Fibroblast of upper back skin (primary cell): ENCODE results near the gene NECTIN2.
"Not testable (repeated sequence)": the region's sequence is repeated elsewhere in the genome, so short reads cannot be mapped to it uniquely, and the experiment has no call there.

Source experiments
- DNase-seq: peaks from one replicate; pipeline ENCODE4 v3.0.0-alpha.2; 2013

NECTIN2 gene

GRCh38 chr19:44887648-44888047 lies 41.6 kb downstream of the NECTIN2 start:
- no peak for DNase-seq

- not testable (repeated sequence) for DNase-seq
Observed at GRCh38 chr19:44888335-44888734, 42.2 kb downstream of the NECTIN2 start.

- DNase-seq = no peak
Observed at GRCh38 chr19:44889830-44890365, 43.8 kb downstream of the NECTIN2 start.

- DNase-seq = peak; percentile 100
Observed at GRCh38 chr19:44890366-44891015, 44.4 kb downstream of the NECTIN2 start.

- DNase-seq = no peak
Observed at GRCh38 chr19:44891016-44891882, 45.2 kb downstream of the NECTIN2 start, which contains the start of gene TOMM40. Gene TOMM40 (plus strand): TSS chr19:44891254. CDS start chr19:44891416, 162 bp downstream.

- DNase-seq = no peak
Observed at GRCh38 chr19:44892932-44893331, 46.8 kb downstream of the NECTIN2 start.

GRCh38 chr19:44893332-44894051 lies 47.4 kb downstream of the NECTIN2 start:
- no peak for DNase-seq

- no peak for DNase-seq
Observed at GRCh38 chr19:44894052-44894400, 47.9 kb downstream of the NECTIN2 start.

- no peak for DNase-seq
Observed at GRCh38 chr19:44894946-44895345, 48.8 kb downstream of the NECTIN2 start.

- DNase-seq = no peak
Observed at GRCh38 chr19:44897835-44898234, 51.7 kb downstream of the NECTIN2 start.

GRCh38 chr19:44900328-44901244 lies 54.5 kb downstream of the NECTIN2 start:
- no peak for DNase-seq

GRCh38 chr19:44903216-44903601 lies 57.1 kb downstream of the NECTIN2 start:
- no peak for DNase-seq

- peak; percentile 47 for DNase-seq
Observed at GRCh38 chr19:44903602-44904425, 57.7 kb downstream of the NECTIN2 start.

GRCh38 chr19:44904426-44904994 lies 58.4 kb downstream of the NECTIN2 start:
- no peak for DNase-seq

- DNase-seq = no peak
Observed at GRCh38 chr19:44905437-44906160, 59.5 kb downstream of the NECTIN2 start, which contains the start of gene APOE. Gene APOE (plus strand): TSS chr19:44905796. CDS start chr19:44906625, 829 bp downstream.

GRCh38 chr19:44907613-44908012 lies 61.5 kb downstream of the NECTIN2 start:
- DNase-seq = no peak

- DNase-seq = no peak
Observed at GRCh38 chr19:44908074-44908835, 62.2 kb downstream of the NECTIN2 start.

- DNase-seq = no peak
Observed at GRCh38 chr19:44908836-44909261, 62.8 kb downstream of the NECTIN2 start.

GRCh38 chr19:44909775-44910174 lies 63.7 kb downstream of the NECTIN2 start:
- DNase-seq = no peak
